H7 (cell line): Measurements from ENCODE around the gene CAMK2G. TPM values are rescaled to one million over a fixed set of nuclear protein-coding genes. Genes with fewer than 3 reads are reported as not detected.
"Not testable (repeated sequence)": the region's sequence is repeated elsewhere in the genome, so short reads cannot be mapped to it uniquely, and the experiment has no call there.

Source experiments
- DNase-seq: peaks from one replicate; pipeline ENCODE4 v3.0.0; 2012
- H3K27me3 ChIP-seq: 2 replicates; pipeline ENCODE4 v1.6.0; 2011; ENCODE audit warnings: mild to moderate bottlenecking, low read length; ENCODE audit not compliant: control insufficient read depth, insufficient read depth
- H3K36me3 ChIP-seq: replicated peaks from 2 replicates; pipeline ENCODE4 v1.5.1; 2011; ENCODE audit warnings: low read length; ENCODE audit not compliant: control insufficient read depth, insufficient read depth
- H3K4me3 ChIP-seq: 2 replicates; pipeline ENCODE4 v1.5.1; 2011; ENCODE audit warnings: low read depth, mild to moderate bottlenecking, control low read depth, low read length, moderate library complexity; ENCODE audit not compliant: insufficient read depth
- total RNA-seq: library from RNA; depleted of rRNA; stranded (reverse); fragments of >200 nt; shearing (Covaris generic); gene quantifications from 2 replicates; pipeline ENCODE4 v1.2.3, GENCODE V29; 2014

The CAMK2G gene
- total RNA-seq, 1 experiment from 2014 or later: 26.6 TPM

GRCh38 chr10:73893426-73893825, 19.1 kb upstream of the CAMK2G start:
- Histone ChIP-seq H3K36me3 (no peaks in the 10 kb centered on the region), H3K4me3 (no peak overlapping the region), H3K27me3 (no peaks in the 10 kb centered on the region)
- no peak for DNase-seq

GRCh38 chr10:73892310-73893030, 18.1 kb upstream of the CAMK2G start:
- no peaks in the 10 kb centered on the region for H3K27me3 ChIP-seq
- no peaks in the 10 kb centered on the region for H3K36me3 ChIP-seq
- H3K4me3 ChIP-seq: no peak overlapping the region
- DNase-seq: no peak

DNA sequence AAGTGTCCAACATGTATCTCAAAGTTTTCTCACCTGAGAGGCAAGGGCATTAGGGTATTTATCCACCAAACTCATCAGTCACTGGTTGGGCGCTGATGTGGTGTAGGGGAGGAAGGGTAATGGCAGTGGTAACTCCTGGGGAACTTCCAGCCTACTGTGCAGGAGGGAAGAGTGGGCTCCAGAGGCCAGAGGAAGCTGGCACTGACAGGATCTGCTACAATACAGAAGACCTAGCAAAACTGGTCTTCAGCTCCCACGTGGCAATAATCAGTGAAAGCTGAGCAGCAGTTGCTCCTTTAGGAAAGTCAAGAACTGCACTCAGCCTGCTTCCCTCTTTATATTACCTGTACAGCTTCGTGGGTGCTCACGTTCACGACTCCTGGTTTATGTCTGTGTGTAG, 17.2 kb upstream of the CAMK2G start:
- Histone ChIP-seq H3K27me3 (no peaks in the 10 kb centered on the region), H3K36me3 (no peaks in the 10 kb centered on the region), H3K4me3 (no peak overlapping the region)
- DNase-seq: no peak

DNA sequence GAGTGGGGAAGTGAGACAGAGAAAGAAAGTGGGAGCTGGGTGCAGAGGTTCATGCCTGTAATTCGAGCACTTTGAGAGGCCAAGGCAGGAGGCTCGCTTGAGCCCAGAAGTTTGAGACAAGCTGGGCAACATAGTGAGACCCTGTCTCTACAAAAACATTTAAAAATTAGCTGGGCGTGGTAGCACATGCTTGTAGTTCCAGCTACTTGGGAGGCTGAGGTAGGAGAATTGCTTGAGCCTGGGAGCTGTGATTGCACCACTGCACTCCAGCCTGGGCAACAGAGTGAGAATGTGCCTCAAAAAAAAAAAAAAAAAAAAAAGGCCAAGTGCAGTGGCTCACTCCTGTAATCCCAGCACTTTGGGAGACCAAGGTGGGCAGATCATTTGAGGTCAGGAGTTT, 16.5 kb upstream of the CAMK2G start:
- H3K27me3 ChIP-seq, DNase-seq, H3K4me3 ChIP-seq, H3K36me3 ChIP-seq: not testable (repeated sequence)

DNA sequence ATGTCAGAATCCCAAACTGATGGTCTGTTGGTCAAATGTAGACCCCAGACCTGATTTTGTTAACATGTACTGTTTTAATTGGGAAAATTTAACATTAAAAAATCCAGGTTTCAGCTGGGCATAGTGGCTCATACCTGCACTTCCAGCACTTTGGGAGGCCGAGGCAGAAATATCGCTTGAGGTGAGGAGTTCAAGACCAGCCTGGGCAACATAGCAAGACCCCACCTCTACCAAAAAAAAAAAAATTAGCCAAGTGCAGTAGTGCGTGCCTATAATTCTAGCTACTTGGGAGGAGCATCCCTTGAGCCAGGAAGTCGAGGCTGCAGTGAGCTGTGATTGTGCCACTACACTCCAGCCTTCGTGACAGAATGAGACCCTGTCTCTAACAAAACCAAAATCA, 15.9 kb upstream of the CAMK2G start:
- DNase-seq: no peak
- Histone ChIP-seq H3K4me3 (no peak overlapping the region), H3K27me3 (no peaks in the 10 kb centered on the region), H3K36me3 (no peaks in the 10 kb centered on the region)

DNA sequence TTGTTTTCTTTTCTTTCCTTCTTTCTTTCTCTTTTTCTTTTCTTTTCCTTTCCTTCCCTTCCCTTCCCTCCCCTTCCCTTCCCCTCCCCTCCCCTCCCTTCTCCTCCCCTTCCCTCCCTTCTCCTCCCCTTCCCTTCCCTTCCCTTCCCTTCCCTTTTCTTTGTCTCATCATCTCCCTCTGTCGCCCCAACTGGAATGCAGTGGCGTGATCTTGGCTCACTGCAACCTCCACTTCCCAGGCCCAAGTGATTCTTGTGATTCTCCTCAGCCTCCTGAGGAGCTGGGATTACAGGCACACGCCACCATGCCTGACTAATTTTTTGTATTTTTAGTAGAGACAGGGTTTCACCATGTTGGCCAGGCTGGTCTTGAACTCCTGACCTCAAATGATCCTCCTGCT, 15.1 kb upstream of the CAMK2G start:
- not testable (repeated sequence) for H3K36me3 ChIP-seq, DNase-seq

GRCh38 chr10:73889014-73889413, 14.7 kb upstream of the CAMK2G start:
- Histone ChIP-seq H3K36me3 (no peaks in the 10 kb centered on the region), H3K27me3 (no peaks in the 10 kb centered on the region), H3K4me3 (no peak overlapping the region)
- DNase-seq: peak; percentile 27

More for the DNA sequence above, 15.1 kb upstream of the CAMK2G start:
- H3K4me3 ChIP-seq, H3K27me3 ChIP-seq: not testable (repeated sequence)

DNA sequence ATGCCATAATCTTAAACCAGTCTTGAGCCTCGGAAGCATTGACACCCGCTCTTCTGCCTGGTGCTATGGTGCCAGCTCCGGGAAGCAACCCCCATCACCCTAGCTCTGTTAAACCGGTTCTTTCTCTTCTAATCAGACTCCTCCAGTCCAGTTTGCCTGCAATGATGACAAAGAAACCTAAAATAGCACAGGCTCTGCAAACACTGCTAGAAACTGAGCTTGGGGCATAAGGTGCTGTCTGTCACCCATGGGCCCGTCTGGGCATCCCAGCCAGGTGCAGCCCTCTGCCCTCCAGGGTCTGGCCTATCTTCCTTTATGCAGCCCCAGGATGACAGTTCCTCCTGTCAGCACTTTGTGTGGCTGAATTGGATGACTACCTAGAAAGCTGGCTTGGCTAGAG, 14.2 kb upstream of the CAMK2G start:
- Histone ChIP-seq H3K36me3 (no peaks in the 10 kb centered on the region), H3K4me3 (no peak overlapping the region), H3K27me3 (no peaks in the 10 kb centered on the region)
- no peak for DNase-seq

DNA sequence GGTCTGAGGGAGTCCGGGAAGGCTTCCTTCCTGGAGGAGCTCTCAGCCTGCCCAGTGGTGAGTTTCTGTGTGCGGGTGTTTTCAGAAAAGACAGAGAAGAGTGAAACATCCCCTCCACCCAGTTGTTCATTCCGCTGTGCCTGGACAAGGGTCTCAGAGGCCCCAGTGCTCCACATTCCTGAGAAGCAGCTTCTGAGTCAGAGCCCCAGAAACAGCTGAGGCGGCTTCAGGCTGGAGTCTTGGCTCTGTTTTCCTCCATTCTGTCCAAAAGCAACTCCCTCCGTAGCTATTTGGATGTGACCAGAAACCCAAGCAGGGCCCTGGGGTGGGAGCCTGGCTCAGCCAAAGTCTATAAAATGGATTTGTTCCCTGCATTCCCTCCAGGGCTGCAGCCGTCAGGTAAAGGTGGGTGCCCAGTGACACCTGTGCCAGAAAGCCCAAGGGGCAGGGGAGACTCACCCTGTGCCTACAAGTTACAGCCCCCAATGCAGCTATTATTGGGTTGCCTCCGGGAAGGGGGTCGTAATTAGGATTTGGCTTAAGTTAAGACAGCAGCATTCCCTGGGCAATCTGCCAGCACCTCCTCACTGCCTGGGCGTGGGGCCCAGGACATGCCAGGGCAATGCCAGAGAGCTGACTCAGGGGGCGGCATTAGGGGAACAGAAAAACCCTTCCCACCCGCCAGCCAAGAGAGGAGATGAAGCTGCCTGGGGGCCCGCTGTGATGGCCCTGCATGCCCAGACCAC, 13.1 kb upstream of the CAMK2G start:
- Histone ChIP-seq H3K4me3 (no peak overlapping the region), H3K36me3 (no peaks in the 10 kb centered on the region), H3K27me3 (no peaks in the 10 kb centered on the region)
- peak; percentile 47 for DNase-seq

- Histone ChIP-seq H3K36me3 (no peaks in the 10 kb centered on the region), H3K4me3 (no peak overlapping the region), H3K27me3 (no peaks in the 10 kb centered on the region)
- DNase-seq: no peak
These were observed 12.4 kb upstream of the CAMK2G start for GRCh38 chr10:73886661-73887293.

- Histone ChIP-seq H3K4me3 (no peak overlapping the region), H3K36me3 (no peaks in the 10 kb centered on the region), H3K27me3 (no peaks in the 10 kb centered on the region)
- peak; percentile 92 for DNase-seq
These were observed 11.8 kb upstream of the CAMK2G start for GRCh38 chr10:73886085-73886529.

- Histone ChIP-seq H3K27me3 (no peaks in the 10 kb centered on the region), H3K4me3 (no peak overlapping the region), H3K36me3 (no peaks in the 10 kb centered on the region)
- no peak for DNase-seq
These were observed 9.7 kb upstream of the CAMK2G start for GRCh38 chr10:73884017-73884416.

DNA sequence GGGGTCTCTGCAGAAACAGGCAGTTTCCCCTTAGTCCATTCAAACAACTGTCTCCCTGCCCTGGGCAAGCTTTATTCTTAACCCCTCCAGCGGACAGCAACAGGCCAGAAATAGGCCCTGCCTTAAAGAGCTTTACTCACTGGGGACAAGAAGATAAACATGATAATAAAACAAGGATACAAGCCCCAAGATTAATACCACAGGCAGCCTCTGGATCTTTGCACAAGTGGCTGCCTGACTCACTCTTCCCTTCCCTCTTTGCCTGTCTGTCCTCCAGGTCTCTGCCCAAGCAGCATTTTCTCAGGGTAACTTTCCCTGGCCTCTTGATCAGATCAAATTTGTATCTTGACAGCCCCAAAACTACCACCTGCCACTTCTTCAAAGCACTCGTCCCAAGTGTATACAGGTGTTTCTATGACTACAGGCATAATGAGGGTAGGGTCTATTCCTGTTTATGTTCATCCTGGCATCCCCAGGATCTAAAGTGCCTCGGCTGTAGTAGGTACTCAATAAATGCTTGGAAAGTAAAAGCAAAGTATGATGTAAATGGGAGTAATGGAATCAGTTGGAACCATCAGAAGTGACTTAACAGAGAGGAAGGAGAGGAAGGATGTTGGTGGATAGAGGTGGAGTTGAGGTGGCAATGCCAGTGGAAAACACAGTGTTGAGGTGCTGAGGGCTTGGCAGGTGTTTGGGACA, 7.0 kb upstream of the CAMK2G start:
- Histone ChIP-seq H3K4me3 (no peak overlapping the region), H3K27me3 (no peaks in the 10 kb centered on the region), H3K36me3 (no peaks in the 10 kb centered on the region)
- DNase-seq: no peak

- DNase-seq: peak; percentile 90
- Histone ChIP-seq H3K36me3 (no peaks in the 10 kb centered on the region), H3K27me3 (no peaks in the 10 kb centered on the region), H3K4me3 (no peak overlapping the region)
These were observed 5.2 kb upstream of the CAMK2G start for GRCh38 chr10:73879296-73880173.
